Esophagus (tissue), 2 donors: ENCODE data around the gene TSSC4. TPM values are rescaled to one million over a fixed set of nuclear protein-coding genes. Genes with fewer than 3 reads are reported as not detected.

Experiments used
- H3K27ac ChIP-seq, 2 donors: one replicate each; pipeline ENCODE4 v1.5.1; 2013; ENCODE audit warnings: low read depth in 2 of 2, mild to moderate bottlenecking in 2 of 2, inconsistent platforms in 1 of 2, low read length in 1 of 2, moderate library complexity in 1 of 2
- H3K27me3 ChIP-seq, 2 donors: one replicate each; pipeline ENCODE4 v1.6.1; 2013; ENCODE audit warnings: low read length in 2 of 2, control low read depth in 1 of 2, mild to moderate bottlenecking in 1 of 2; ENCODE audit not compliant: insufficient read depth in 2 of 2, control insufficient read depth in 1 of 2
- H3K36me3 ChIP-seq, 2 donors: one replicate each; pipeline ENCODE4 v1.6.1; 2013; ENCODE audit warnings: low read length in 1 of 2; ENCODE audit not compliant: control insufficient read depth in 2 of 2, insufficient read depth in 2 of 2
- H3K4me1 ChIP-seq, 2 donors: one replicate each; pipeline ENCODE4 v1.6.1; 2013; ENCODE audit warnings: low read length in 1 of 2; ENCODE audit not compliant: control insufficient read depth in 2 of 2, insufficient read depth in 2 of 2
- H3K4me3 ChIP-seq, 2 donors: one replicate each; pipeline ENCODE4 v1.5.1; 2013; ENCODE audit warnings: low read length in 2 of 2, mild to moderate bottlenecking in 2 of 2, low read depth in 1 of 2, moderate library complexity in 1 of 2
- H3K9me3 ChIP-seq, 2 donors: one replicate each; pipeline ENCODE4 v1.6.1; 2013; ENCODE audit warnings: mild to moderate bottlenecking in 2 of 2, low read depth in 1 of 2, low read length in 1 of 2, moderate library complexity in 1 of 2; ENCODE audit not compliant: control insufficient read depth in 2 of 2, insufficient read depth in 1 of 2
- WGBS, 2 donors: extraction: QIAGEN DNeasy Blood & Tissue Kit; methylation state at CpG; one replicate each; pipeline ENCODE4 v1.1.7; 2013; 5-methylcytosine and 5-hydroxymethylcytosine counted together
- polyA plus RNA-seq, 2 donors: library from polyadenylated mRNA; stranded (reverse); fragments of 200-250 nt; gene quantifications; one replicate each; pipeline ENCODE4 v1.2.3, GENCODE V29; 2013
- donor health status: healthy with polysubstance abuse.
- donor health status: Bipolar disorder and iron deficiency.

TSSC4 gene
- polyA plus RNA-seq, 2 donors: 29.5 to 34.6 TPM

- no peaks in the 10 kb centered on the region for H3K36me3 ChIP-seq
- whole genome bisulfite sequencing, 2 donors: 84 to 85% methylated on average over 19 of the region's 19 CpGs
- no peak overlapping the region for H3K27ac ChIP-seq
- H3K27me3 ChIP-seq: no peaks in the 10 kb centered on the region
- H3K4me1 ChIP-seq: peaks cover under 1% of the 10 kb centered on the region in 2 donors
- no peak overlapping the region for H3K4me3 ChIP-seq
- H3K9me3 ChIP-seq: no peaks in the 10 kb centered on the region
Observed at GRCh38 chr11:2450321-2451041, 49.9 kb downstream of the TSSC4 start.

- Histone ChIP-seq H3K9me3 (no peaks in the 10 kb centered on the region), H3K4me3 (no peak overlapping the region), H3K4me1 (no peaks in the 10 kb centered on the region), H3K27me3 (no peaks in the 10 kb centered on the region), H3K27ac (no peak overlapping the region), H3K36me3 (no peaks in the 10 kb centered on the region)
- WGBS, 2 donors: 88 to 93% methylated on average over 15 of the region's 15 CpGs
Observed at GRCh38 chr11:2451336-2451735, 50.8 kb downstream of the TSSC4 start.

GRCh38 chr11:2451916-2452315 is 51.4 kb downstream of the TSSC4 start:
- WGBS, 2 donors: 63 to 68% methylated on average over 6 of the region's 6 CpGs
- no peak overlapping the region for H3K4me3 ChIP-seq
- no peaks in the 10 kb centered on the region for H3K27me3 ChIP-seq
- H3K27ac ChIP-seq: no peak overlapping the region
- H3K4me1 ChIP-seq: no peaks in the 10 kb centered on the region
- H3K9me3 ChIP-seq: no peaks in the 10 kb centered on the region
- H3K36me3 ChIP-seq: no peaks in the 10 kb centered on the region

- WGBS, 2 donors: 44 to 58% methylated on average over 20 of the region's 20 CpGs
- no peaks in the 10 kb centered on the region for H3K4me1 ChIP-seq
- no peaks in the 10 kb centered on the region for H3K36me3 ChIP-seq
- H3K9me3 ChIP-seq: no peaks in the 10 kb centered on the region
- no peak overlapping the region for H3K27ac ChIP-seq
- H3K27me3 ChIP-seq: no peaks in the 10 kb centered on the region
- H3K4me3 ChIP-seq: no peak overlapping the region
Observed at GRCh38 chr11:2452321-2453012, 51.9 kb downstream of the TSSC4 start.

- H3K27me3 ChIP-seq: no peaks in the 10 kb centered on the region
- no peak overlapping the region for H3K4me3 ChIP-seq
- H3K36me3 ChIP-seq: no peaks in the 10 kb centered on the region
- no peaks in the 10 kb centered on the region for H3K9me3 ChIP-seq
- no peaks in the 10 kb centered on the region for H3K4me1 ChIP-seq
- WGBS, 2 donors: 93 to 94% methylated on average over 5 of the region's 5 CpGs
- no peak overlapping the region for H3K27ac ChIP-seq
Observed at GRCh38 chr11:2453436-2453835, 52.9 kb downstream of the TSSC4 start.

Other genes with a start within 250 kb of the TSSC4 start
- gene INS, start 239.5 kb upstream of the TSSC4 start, polyA plus RNA-seq: 1 to 10 TPM; 1.4 to 3.3 TPM
- 1 to 10 TPM in 1 of 2 donors, under 1 TPM in 1; 0.24 to 1.7 TPM for gene TH, start 228.9 kb upstream of the TSSC4 start, polyA plus RNA-seq
- gene ASCL2, start 130.2 kb upstream of the TSSC4 start, polyA plus RNA-seq: 1 to 10 TPM in 1 of 2 donors, under 1 TPM in 1; 0.95 to 1.7 TPM
- under 1 TPM; 0.42 to 0.45 TPM for gene C11orf21, start 98.8 kb upstream of the TSSC4 start, polyA plus RNA-seq
- under 1 TPM; 0.47 to 0.51 TPM for gene TSPAN32, start 98.7 kb upstream of the TSSC4 start, polyA plus RNA-seq
- 100 to 1,000 TPM in 1 of 2 donors, 10 to 100 TPM in 1; 56.8 to 175 TPM for gene CD81, start 23.4 kb upstream of the TSSC4 start, polyA plus RNA-seq
- under 1 TPM in 1 of 2 donors, not detected in 1; 0.01 TPM for gene TRPM5, start 43.8 kb downstream of the TSSC4 start, polyA plus RNA-seq
- gene KCNQ1, start 44.3 kb downstream of the TSSC4 start, polyA plus RNA-seq: under 1 TPM; 0.31 to 0.52 TPM